Glomerular visceral epithelial cell (primary cell): Measurements from ENCODE around the gene TMEM134.

Experiments used
- DNase-seq: peaks from one replicate; pipeline ENCODE4 v3.0.0-alpha.2; 2016; ENCODE audit errors: extremely low spot score

The TMEM134 gene

DNA sequence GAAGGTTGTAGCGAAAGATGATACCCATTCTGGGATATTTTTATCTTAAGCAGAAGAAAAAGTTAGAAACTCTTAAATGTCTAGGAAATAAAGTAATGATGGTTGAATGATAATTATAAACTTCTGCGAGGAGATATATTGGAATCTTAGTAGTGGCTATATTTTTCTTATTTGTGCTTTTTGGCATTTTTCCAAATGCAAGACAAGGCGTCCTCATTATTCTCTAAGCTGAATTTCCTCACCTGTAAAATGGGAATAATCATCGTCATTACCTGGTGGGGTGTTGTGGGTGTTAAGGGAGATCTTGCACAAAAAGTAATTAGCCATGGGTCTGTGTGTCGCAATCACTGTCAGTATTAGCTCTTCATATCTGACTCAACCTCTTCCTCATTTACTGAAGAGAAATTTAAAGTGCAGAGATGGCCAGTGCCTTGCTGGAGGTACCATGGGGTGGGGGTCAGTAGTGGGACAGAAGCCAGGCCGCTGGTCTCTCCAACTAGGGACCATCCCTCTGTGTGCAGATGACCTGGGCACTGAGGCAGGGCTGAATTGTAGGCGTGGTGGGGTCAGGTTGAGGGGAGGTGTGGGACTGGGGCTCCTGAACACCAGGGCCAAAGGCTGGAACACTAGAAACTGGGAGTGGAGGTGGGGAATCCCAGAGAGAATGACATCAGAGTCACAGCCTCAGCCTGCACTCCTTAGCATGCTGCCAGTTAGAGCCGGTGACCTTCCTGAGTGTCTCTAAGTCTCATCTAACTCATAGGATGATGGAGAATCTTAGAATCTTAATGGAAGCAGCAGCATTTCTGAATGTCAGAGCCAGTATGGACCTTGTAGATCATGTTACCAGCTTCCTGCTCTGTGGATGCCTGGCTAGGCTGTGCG lies 32.0 kb upstream of the TMEM134 start:
- no peak for DNase-seq

DNA sequence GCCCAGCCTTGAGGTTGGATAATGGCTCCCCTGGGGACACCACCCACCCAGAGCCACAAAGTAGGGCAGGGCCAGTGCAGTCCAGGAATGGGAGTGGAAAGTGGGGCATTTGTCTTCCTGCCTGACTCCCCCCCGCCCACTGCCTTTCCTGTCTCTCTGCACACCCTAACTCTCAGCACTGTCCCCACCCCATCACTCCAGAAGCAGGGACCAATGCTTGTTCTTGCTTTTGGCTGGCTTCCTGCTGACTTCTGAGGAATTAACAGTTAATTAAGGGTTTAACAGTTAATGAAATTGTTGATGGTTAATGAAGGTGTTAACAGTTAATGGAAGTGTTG lies 31.4 kb upstream of the TMEM134 start:
- no peak for DNase-seq

DNA sequence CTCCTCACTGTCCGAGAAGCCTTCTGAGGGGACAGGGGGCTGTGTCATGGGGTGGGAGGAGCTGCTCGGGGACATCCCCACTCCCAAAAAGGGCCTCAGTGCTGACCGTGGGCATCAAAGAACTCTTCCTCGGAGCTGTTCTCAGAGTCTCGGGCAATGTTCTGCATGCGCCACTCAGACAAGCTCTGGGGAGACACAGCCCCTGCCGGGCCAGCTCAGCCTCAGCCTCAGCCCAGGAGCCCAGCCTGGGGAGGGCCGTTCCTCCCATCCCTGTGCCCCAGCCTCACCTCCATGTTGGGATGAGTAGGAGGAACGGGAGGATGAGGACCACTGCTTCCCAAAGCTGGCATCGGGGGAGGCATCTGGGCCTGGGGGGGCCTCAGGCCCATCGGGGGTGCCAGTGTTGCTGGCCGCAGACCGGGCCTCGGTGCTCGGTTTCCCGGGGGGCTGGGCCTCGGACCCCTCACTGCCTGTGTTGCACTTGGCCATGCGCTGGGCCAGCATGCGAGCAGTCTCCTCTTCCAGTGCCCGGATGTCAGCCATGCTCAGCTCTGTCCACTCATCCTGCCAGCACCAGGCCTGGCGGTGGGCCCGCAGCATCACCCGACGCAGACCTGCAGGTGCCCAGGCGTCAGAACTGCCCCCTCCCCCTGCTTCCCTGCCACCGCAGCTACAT lies 30.9 kb upstream of the TMEM134 start:
- no peak for DNase-seq

DNA sequence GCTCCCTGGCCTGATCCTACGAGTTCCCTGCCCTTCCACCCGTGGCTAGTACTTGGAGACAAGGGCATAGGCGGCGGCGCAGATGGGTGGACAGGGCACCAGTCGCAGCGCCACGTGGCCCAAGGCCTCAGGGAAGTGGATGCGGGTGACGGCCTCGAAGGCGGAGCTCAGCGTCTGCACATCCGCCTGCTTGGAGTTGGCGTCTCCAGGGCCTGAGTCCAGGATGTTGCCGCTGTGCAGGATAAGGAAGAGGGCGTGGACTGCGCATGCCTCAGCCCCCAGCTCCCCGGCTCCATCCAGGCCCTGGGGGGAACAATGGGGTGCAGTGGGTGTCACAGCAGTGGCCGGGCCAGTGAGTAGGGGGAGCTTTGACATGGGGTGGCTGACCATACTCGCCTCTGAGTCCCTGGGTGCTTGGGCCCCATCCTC lies 29.5 kb upstream of the TMEM134 start:
- DNase-seq, result no peak

DNA sequence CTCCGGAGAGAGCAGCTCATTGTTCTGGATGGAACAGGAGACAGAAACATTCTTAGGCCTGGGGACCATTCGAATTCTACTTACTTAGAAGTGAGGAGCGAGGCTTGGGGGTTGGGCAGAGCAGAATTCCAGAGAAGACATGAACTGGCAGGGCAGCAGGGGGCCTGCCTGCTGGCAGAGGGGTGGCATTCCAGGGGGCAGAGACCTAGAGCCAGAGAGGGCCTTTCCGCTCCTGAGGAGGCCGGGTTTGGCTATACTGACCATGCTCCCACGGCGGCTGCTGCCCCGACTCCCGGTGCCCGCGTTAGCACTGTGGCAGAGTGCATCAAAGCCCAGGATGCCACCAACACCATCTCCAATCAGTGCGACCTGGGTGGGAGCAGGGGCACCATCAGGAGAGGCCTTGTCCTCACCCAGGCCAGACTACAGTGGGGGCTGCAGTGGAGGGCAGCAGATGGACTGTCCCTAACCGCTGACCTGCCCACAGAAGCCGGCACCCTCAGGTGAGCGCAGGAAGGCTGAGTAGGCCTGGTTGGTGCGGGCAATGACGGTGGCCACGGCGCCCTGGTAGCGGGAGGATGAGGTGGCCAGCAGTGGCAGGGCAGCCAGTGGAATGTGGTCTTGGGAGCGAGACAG lies 28.7 kb upstream of the TMEM134 start:
- no peak for DNase-seq

DNA sequence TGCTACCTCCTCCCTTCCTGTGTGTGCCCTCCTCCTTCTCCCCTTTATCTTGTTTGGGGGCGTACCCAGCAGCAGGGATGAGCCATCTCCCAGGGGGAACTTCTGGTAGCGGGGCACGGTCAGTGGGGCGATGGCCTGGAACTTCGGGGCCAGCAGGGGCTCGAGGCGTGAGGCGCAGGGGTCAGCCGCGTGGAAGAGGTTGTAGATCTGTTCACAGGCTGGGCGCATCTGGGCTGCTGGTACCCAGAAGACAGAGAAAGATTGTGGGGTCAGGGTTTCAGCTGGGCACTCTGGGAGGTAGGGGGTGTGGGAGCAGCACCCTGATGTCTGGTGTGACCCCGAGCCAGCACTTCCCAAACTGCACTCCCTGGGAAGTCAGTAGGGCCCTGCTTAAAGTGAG lies 27.1 kb upstream of the TMEM134 start:
- no peak for DNase-seq

DNA sequence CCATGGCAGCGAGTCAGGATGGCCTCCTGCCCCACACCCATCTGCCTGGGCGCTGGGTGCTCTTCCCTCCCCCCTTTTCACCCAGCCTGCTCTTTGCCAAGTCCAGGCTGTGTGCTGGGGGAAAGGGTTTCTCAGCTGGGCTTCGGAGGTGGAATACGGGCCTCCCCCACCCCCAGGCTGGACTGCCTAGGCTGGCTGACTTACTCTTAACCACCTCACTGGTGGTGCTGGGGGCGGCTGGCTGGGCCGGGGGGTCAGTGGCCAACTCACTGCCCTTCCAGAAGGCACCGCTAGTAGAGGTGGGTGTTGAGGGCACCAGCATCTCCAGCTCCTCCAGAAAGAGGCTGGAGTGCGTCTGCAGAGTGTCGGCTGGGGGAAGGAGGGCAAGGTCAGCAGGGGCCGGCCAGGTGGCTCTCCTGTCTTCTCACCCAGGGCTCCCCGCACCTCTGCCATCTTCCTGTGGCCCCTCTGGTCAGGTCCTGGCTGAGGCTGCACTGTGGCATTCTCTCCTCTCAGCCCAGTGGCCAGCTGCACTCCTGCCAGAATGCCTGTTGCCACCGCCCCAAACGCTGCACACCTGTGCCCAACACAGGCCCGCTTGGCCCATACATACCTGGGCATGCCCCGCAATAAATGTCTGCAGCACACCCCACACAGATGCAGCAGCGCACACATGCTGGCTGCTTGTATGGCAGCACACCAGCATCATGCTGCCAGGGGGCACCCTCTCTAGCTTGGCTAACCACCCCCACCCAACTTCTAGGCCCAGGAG lies 26.4 kb upstream of the TMEM134 start:
- no peak for DNase-seq

DNA sequence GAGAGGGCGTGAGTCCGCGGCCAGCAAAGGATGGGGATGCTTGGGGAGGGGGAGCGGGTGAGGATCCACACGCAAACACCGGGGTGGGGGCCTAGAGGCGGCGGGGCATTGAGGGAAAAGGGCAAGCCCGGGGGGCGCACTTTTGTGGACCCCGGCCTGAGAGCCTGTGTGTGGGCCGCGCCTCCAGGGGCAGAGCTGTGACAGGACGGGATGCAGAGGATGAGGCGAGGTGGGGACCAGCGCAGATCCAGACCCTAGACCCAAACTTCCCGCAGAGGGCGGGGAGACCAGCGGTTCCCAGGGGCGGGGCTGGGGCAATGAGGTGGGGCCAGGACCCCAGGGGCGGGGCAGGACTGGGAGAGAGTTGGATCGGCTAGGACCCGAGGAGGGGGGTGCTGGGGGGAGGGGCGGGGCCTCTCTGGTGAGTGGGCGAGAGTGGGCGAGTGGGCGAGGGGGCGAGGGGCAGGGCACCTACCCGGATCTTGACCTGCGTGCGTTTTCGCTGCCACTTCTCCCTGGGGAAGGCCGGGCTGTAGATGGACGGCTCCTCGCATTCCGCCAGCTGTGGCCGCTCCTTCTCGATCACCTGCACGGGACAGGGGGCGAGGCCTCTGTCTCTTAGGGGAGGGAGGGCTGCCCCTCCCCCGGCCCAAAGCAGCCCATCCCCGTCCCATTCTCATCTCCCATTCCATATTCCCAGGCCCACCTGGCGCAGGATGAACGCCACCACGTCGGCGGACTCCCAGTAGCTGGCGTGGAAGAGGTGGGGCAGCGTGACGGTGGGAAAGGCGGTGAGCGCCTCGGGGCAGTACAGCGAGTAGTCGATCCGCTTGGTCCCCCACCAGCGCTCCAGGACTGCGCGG lies 25.6 kb upstream of the TMEM134 start:
- no peak for DNase-seq

DNA sequence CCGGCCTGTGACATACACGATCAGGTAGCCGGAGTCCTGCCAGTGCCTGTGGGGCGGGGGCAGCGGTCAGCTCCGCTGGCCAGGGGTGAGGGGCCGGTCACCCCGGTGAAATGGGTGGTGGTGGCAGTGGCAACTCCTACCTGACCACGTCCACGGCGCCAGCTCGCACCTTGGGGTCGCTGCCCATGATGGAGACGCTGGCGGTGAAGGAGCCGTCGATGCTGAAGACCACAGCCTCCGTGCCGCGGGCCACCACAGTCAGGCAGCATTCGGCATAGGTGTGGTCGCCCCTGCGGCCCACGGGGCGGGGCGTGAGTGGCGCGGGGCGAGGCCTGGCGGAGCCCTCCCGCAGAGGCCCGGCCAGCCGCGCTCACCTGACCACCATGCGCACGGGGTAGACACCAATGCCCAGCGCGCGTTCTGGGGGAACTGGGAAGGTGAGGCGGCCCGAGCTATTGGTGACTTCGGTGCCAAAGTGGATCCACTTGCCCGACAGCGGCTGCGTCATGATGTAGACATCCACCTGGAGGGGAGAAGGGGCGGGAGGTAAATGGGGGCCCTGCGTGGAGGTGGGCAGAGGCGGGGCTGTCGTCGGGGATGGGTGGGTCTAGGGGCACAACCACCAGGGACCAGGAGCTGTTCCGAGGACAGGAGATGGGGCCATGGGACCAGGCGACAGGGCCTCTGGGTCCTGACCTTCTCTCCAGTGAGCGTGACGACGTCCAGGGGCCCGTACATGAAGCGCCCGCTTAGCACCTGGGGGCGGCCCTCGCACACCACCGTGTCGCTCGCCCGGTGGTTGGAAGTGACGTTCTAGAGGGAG lies 24.7 kb upstream of the TMEM134 start:
- no peak for DNase-seq

DNA sequence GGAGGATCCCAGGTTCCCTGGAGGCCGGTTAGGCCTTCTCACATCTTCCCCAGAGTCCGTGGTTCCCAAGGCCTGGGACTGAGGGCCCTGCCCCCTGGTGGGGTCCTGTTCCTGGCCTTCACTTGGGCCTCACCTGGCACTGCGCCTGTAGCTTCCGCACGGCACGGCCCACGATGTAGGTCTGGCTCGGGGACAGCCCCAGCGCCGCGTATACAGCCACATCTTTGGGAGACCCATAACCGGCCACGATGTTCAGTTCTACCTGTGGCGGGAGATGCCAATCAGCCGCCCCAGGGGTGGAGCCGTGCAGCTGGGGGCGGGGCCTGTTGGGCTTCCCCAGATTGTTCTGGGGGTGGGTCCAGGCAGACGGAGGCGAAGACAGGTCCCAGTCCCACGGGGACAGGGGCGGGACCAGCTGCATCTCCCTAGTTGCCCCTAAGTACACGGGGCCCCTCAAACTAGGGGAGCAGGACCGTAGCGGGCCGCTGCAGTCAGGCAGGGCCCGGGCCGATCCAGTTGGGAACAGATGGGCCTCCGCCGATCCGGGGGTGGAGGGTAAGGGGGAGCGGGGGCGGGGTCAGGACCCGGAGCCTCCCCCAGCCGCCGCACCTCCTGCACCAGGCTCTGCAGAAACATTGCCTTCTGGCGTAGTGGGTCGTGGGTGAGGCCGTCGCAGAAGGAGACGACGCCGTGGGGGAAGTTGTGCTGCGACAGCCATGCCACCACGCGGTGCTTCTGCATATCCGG lies 23.9 kb upstream of the TMEM134 start:
- no peak for DNase-seq

DNA sequence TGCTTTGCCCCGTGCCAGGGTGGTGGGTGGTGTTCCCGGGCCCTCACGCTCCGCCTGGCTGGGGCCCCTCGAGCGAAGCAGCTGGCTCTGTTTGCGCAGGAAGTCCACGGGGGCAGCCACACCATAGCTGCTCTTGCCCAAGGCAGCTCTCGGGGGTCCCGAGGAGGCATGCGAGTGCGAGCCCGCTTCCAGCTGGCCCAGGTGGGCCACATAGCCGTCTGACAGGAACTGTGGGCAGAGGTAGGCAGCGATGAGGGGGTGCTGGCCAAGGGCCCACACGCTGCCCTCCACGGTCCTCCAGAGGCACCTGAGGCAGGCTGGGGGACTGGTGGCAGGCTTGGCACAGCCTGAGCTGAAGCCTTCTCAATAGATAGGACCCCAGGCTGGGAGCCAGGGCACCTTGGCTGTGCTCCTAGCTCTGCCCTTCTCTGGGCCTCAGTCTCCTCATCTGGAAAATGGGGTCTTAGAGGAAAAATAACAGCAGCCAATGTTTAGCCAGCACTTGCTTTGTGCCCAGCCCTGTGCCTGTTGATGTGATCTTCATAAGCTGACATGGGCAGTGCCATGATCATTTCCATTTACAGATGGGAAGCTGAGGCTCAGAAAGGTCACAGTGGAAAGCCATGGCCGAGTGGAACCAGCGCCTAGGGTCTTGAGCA lies 23.1 kb upstream of the TMEM134 start:
- DNase-seq, result no peak

DNA sequence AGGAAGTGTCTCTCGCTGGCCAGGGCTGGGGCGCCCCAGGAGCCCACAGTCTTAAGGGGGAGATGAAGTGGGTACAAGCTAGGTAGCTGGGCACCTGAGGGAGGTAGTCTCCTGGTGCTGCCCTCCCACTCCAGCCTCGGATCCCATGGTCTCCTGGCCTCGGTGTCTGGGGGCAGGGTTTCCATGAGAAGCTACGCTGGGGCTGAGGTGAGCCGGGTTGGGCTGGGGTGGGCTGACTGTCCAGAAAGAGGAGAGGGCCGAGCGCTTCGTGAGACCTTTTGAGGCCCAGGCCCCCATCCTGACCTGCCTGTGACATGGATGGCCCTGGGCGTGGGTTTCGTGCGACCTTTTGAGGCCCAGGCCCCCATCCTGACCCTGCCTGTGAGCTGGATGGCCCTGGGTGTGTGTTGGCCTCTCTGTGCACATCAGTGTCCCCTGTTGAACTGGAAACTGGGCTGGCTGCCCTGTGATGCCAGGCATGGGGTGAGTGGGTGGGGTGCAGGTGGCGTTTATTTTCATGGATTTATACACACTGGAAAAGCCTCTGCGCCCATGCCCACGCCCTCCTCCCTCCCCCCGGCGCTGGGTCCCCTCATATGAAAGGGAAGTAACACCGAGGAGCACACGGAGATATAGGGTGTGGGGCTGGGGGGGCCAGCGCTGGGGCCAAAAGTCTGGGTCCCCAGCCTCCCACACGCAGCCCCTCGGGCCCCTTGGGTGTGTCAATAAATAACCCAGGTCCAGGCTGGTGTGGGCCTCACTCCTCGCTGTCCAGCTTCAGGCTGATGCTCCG lies 22.4 kb upstream of the TMEM134 start:
- no peak for DNase-seq

DNA sequence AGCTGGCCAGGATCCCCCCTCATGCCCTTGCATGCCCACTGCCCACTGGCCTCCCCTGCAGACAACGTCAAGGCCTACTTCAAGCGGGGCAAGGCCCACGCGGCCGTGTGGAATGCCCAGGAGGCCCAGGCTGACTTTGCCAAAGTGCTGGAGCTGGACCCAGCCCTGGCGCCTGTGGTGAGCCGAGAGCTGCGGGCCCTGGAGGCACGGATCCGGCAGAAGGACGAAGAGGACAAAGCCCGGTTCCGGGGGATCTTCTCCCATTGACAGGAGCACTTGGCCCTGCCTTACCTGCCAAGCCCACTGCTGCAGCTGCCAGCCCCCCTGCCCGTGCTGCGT lies 21.6 kb upstream of the TMEM134 start:
- DNase-seq, result no peak

DNA sequence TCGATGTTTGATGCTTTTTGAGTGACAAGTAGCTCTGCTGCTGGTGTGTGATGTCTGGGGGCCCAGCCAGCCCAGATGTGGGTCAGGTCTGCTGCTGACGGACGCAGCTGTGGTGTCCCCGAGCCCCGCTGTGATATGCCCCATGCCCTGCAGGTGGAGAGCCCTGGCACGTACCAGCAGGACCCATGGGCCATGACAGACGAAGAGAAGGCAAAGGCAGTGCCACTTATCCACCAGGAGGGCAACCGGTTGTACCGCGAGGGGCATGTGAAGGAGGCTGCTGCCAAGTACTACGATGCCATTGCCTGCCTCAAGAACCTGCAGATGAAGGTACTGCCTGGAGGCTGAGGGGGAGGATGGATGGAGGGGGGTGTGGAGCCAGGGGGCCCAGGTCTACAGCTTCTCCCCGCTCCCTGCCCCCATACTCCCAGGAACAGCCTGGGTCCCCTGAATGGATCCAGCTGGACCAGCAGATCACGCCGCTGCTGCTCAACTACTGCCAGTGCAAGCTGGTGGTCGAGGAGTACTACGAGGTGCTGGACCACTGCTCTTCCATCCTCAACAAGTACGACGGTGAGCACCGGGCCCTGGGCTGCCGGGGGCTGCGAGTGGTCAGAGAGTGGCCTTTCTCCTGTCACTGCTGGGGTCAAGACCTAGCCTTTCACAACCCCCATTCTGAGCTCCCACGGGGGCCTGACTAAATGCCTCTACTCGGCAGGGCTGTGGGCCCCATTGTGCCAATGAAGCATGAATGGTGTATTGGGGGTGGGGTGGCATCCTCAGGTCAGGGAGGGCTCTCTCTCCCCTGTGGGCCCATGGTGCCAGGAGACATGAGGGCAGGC lies 21.1 kb upstream of the TMEM134 start:
- no peak for DNase-seq

DNA sequence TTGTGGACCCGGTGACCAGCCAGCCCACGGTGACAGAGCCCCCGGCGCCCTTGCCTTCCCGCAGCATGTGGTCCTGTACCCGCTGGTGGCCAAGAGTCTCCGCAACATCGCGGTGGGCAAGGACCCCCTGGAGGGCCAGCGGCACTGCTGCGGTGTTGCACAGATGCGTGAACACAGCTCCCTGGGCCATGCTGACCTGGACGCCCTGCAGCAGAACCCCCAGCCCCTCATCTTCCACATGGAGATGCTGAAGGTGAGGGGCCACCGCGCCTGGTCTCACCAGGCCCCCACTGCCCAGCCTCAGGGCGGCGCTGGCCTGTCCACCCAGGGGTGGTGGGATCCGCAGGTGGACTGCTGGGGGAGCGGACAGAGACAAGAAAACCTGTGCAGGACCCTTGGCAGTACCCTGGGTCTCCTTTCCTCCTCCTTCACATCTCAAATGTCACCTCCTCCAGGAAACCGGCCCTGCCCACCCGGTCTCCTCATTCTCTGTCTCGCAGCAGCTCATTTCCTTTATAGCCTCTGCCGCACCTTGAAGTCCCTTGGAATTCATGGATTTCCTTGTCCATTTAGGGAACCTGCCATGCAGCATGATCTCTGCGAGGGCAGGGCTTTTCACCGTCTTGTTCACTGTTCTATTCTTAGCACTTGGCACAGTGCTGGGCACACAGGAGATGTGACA lies 20.3 kb upstream of the TMEM134 start:
- no peak for DNase-seq

DNA sequence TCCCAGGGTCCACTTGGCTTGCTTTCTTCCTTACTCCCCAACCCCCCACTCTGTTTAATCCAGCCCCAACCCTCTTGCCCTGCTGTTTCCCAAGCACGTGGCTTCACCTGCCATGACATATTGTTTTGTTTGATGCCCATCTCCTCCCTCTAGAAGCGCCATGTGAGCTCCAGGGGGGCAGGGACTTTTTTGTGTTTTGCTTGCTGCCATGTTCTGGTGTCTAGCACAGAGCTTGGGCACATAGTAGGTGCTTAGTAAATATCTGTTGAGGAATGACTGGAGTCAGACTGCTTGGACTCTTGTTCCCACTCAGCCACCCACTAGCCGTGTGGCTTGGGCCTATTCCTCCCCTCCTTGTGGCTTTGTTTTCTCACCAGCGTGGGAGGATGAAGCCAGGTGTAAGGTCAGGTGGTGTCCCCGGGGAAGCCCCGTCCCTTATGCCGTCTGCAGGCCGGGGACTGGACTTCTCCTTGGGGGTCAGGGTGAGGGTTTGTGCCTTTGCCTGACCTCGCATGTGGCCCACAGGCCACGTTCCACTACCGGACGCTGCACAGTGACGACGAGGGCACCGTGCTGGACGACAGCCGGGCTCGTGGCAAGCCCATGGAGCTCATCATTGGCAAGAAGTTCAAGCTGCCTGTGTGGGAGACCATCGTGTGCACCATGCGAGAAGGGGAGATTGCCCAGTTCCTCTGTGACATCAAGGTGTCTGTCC lies 17.6 kb upstream of the TMEM134 start:
- no peak for DNase-seq
